HCT116 (cell line): ENCODE measurements around the gene SRD5A3. TPM values are rescaled to one million over a fixed set of nuclear protein-coding genes. Genes with fewer than 3 reads are reported as not detected.
A peak's percentile ranks its signal among the peaks of the same experiment; 100 is the strongest.

Source experiments
- ATAC-seq: fragments of 200-7000 bp; cut with Tn5 transposase; 2 replicates; pipeline ENCODE4 v1.9.1; 2020; ENCODE audit warnings: mild to moderate bottlenecking, moderate library complexity
- BruUV-seq: library from RNA; stranded (reverse); fragments of 400-500 nt; replicated peaks from 2 replicates; lab custom pipeline; 2021; lab: Mats Ljungman, UMichigan
- CTCF ChIA-PET: fragments of 300-600 bp; sonication (Branson Sonifier 250); formaldehyde crosslinking; loops from one replicate; lab custom pipeline; 2021; ENCODE audit warnings: antibody characterized with exemption; lab: Charles Lee
- POLR2A ChIA-PET: fragments of 300-600, 350-600 bp; sonication (Branson Sonifier 250); formaldehyde crosslinking; loops from one replicate; lab custom pipeline; 2021; ENCODE audit warnings: antibody characterized with exemption; lab: Charles Lee
- RAD21 ChIA-PET, 2 experiments: fragments of 300-600 bp; sonication (Branson Sonifier 250); formaldehyde crosslinking; loops; one replicate each; lab custom pipeline; 2023; ENCODE audit warnings: low total read pairs in 2 of 2; ENCODE audit not compliant: uncharacterized antibody in 2 of 2, unreplicated experiment in 2 of 2, low non-redundant PET in 1 of 2; lab: Charles Lee
- DNase-seq: peaks from one replicate; pipeline ENCODE4 v3.0.0-alpha.2; 2010; ENCODE audit warnings: low read depth, low spot score
- H2AFZ ChIP-seq: fragments of 200-600 bp; shearing (Covaris generic), sonication (generic); 2 replicates; pipeline ENCODE4 v1.6.1; 2017; ENCODE audit warnings: low read depth, mixed run types, mixed read lengths, antibody characterized with exemption, low read length; ENCODE audit not compliant: poor library complexity, severe bottlenecking
- H3K27ac ChIP-seq: 2 replicates; pipeline ENCODE4 v1.5.1; 2012; ENCODE audit warnings: low read depth, low read length
- H3K27me3 ChIP-seq: fragments of 200-600 bp; sonication (generic); 2 replicates; pipeline ENCODE4 v1.6.1; 2016; ENCODE audit warnings: mixed run types, low read length, mixed read lengths; ENCODE audit not compliant: insufficient read depth
- H3K36me3 ChIP-seq, 2 experiments: fragments of 200-500 bp in 1 of 2; fragments of 200-600 bp in 1 of 2; sonication (Bioruptor generic) in 1 of 2; sonication (generic) in 1 of 2; 2 replicates each; pipeline versions ENCODE4 v1.5.1 to v1.6.1; 2014 to 2016; ENCODE audit warnings: low read length in 2 of 2, inconsistent platforms in 1 of 2, mixed read lengths in 1 of 2, mixed run types in 1 of 2; ENCODE audit not compliant: insufficient read depth in 2 of 2, control insufficient read depth in 1 of 2
- H3K4me1 ChIP-seq, 2 experiments: fragments of 200-600 bp in 1 of 2; sonication (generic) in 1 of 2; 2 replicates each; pipeline versions ENCODE4 v1.5.1 to v1.6.1; 2012 to 2017; ENCODE audit warnings: low read length in 2 of 2, inconsistent platforms in 1 of 2, mild to moderate bottlenecking in 1 of 2, mixed read lengths in 1 of 2, mixed run types in 1 of 2, moderate library complexity in 1 of 2; ENCODE audit not compliant: insufficient read depth in 2 of 2, control insufficient read depth in 1 of 2
- H3K4me2 ChIP-seq: fragments of 200-600 bp; sonication (generic); 2 replicates; pipeline ENCODE4 v1.6.1; 2017; ENCODE audit warnings: mixed run types, low read length, mixed read lengths
- H3K4me3 ChIP-seq, 2 experiments: fragments of 200-600 bp in 1 of 2; sonication (generic) in 1 of 2; replicated peaks in 1 of 2; 2 replicates each; pipeline ENCODE4 v1.5.1; 2011 to 2016; ENCODE audit warnings: low read length in 2 of 2, control low read depth in 1 of 2, low read depth in 1 of 2, mild to moderate bottlenecking in 1 of 2, mixed read lengths in 1 of 2, mixed run types in 1 of 2
- H3K79me2 ChIP-seq: fragments of 200-600 bp; sonication (generic); 2 replicates; pipeline ENCODE4 v1.6.1; 2017; ENCODE audit warnings: mild to moderate bottlenecking, mixed run types, low read length, moderate library complexity, mixed read lengths; ENCODE audit not compliant: insufficient read depth
- H3K9ac ChIP-seq: fragments of 200-600 bp; sonication (generic); 2 replicates; pipeline ENCODE4 v1.6.1; 2016; ENCODE audit warnings: low read length, mixed read lengths
- H3K9me2 ChIP-seq: fragments of 200-600 bp; sonication (generic), shearing (Covaris generic); 2 replicates; pipeline ENCODE4 v1.6.1; 2017; ENCODE audit warnings: mixed run types, mild to moderate bottlenecking, moderate library complexity; ENCODE audit not compliant: insufficient read depth
- H3K9me3 ChIP-seq, 2 experiments: fragments of 200-500 bp in 1 of 2; fragments of 200-600 bp in 1 of 2; sonication (Bioruptor generic) in 1 of 2; sonication (generic) in 1 of 2; 2 replicates each; pipeline ENCODE4 v1.6.1; 2014 to 2017; ENCODE audit warnings: low read length in 2 of 2, mixed read lengths in 2 of 2, inconsistent platforms in 1 of 2, low read depth in 1 of 2, mild to moderate bottlenecking in 1 of 2, mixed run types in 1 of 2, moderate library complexity in 1 of 2; ENCODE audit not compliant: control insufficient read depth in 1 of 2, insufficient read depth in 1 of 2
- H4K20me1 ChIP-seq: fragments of 200-600 bp; sonication (generic), shearing (Covaris generic); 2 replicates; pipeline ENCODE4 v1.6.1; 2017; ENCODE audit warnings: mixed run types, mild to moderate bottlenecking, moderate library complexity; ENCODE audit not compliant: insufficient read depth
- ATF3 ChIP-seq: IDR thresholded peaks from 2 replicates; pipeline ENCODE4 v1.6.1; 2012
- CBX3 ChIP-seq: IDR thresholded peaks from 2 replicates; pipeline ENCODE4 v1.6.1; 2012; ENCODE audit warnings: low read depth
- CEBPB ChIP-seq: IDR thresholded peaks from 2 replicates; pipeline ENCODE4 v1.6.1; 2012; ENCODE audit warnings: low read depth
- CTCF ChIP-seq, 3 experiments: fragments of 200-600 bp in 1 of 3; sonication (generic) in 1 of 3; IDR thresholded peaks in 2 of 3; conservative IDR thresholded peaks in 1 of 3; 2 replicates each; pipeline ENCODE4 v1.5.1; 2012 to 2017; ENCODE audit warnings: low read depth in 2 of 3, low read length in 2 of 3, antibody characterized with exemption in 1 of 3, borderline replicate concordance in 1 of 3, control low read depth in 1 of 3, mild to moderate bottlenecking in 1 of 3, mixed read lengths in 1 of 3, mixed run types in 1 of 3, moderate library complexity in 1 of 3; ENCODE audit not compliant: insufficient read depth in 1 of 3
- EGR1 ChIP-seq: IDR thresholded peaks from 2 replicates; pipeline ENCODE4 v1.6.1; 2012; ENCODE audit warnings: low read depth
- EZH2 ChIP-seq: fragments of 200-600 bp; sonication (generic); IDR thresholded peaks from 2 replicates; pipeline ENCODE4 v1.6.1; 2017; ENCODE audit warnings: antibody characterized with exemption, mixed run types
- EZH2phosphoT487 ChIP-seq: fragments of 200-600 bp; IDR thresholded peaks from 2 replicates; pipeline ENCODE4 v1.6.1; 2018; ENCODE audit warnings: antibody characterized with exemption, borderline replicate concordance
- FOSL1 ChIP-seq: IDR thresholded peaks from 2 replicates; pipeline ENCODE4 v1.6.1; 2012; ENCODE audit warnings: low read depth
- JUND ChIP-seq: IDR thresholded peaks from 2 replicates; pipeline ENCODE4 v1.6.1; 2012
- RAD21 ChIP-seq: IDR thresholded peaks from 2 replicates; pipeline ENCODE4 v1.6.1; 2012; ENCODE audit warnings: low read depth, mild to moderate bottlenecking
- SP1 ChIP-seq: IDR thresholded peaks from 2 replicates; pipeline ENCODE4 v1.6.1; 2012; ENCODE audit warnings: low read depth
- SRF ChIP-seq: IDR thresholded peaks from 2 replicates; pipeline ENCODE4 v1.6.1; 2012; ENCODE audit warnings: low read depth
- TCF7L2 ChIP-seq: IDR thresholded peaks from 2 replicates; pipeline ENCODE4 v1.7.0; 2011; ENCODE audit warnings: borderline replicate concordance, inconsistent platforms; ENCODE audit not compliant: insufficient read depth, insufficient read length; ENCODE audit errors: extremely low read depth
- YY1 ChIP-seq: IDR thresholded peaks from 2 replicates; pipeline ENCODE4 v1.6.1; 2011; ENCODE audit warnings: low read length, low read depth, moderate library complexity, mild to moderate bottlenecking; ENCODE audit not compliant: insufficient replicate concordance; ENCODE audit errors: extremely low read depth
- ZFX ChIP-seq: fragments of 450-650 bp; IDR thresholded peaks from 2 replicates; pipeline ENCODE4 v1.6.1; 2017
- ZNF274 ChIP-seq: fragments of 200-500 bp; sonication (Bioruptor generic); IDR thresholded peaks from 2 replicates; pipeline ENCODE4 v1.6.1; 2014; ENCODE audit warnings: mild to moderate bottlenecking, low read depth, low read length, inconsistent platforms
- intact Hi-C: fragments of 100-400 bp; cut with micrococcal nuclease; formaldehyde crosslinking; loops from 2 replicates; pipeline ENCODE4 v1.10.0; 2022
- total RNA-seq: library from RNA; stranded (reverse); gene quantifications from one replicate; pipeline ENCODE4 v1.2.1, GENCODE V29; 2021; ENCODE audit not compliant: unreplicated experiment

Gene SRD5A3
- total RNA-seq, 1 experiment from 2014 or later: 19.9 TPM

GRCh38 chr4:55393461-55394320, 47.6 kb downstream of the SRD5A3 start:
- Histone ChIP-seq H3K4me1 (peaks cover 18 to 29% of the 10 kb centered on the region in 2 experiments), H3K27me3 (no peaks in the 10 kb centered on the region), H3K27ac (no peak overlapping the region), H3K9ac (no peak overlapping the region), H3K79me2 (peaks cover 29% of the 10 kb centered on the region), H3K4me3 (no peak overlapping the region), H3K36me3 (peaks cover 2 to 12% of the 10 kb centered on the region in 2 experiments; a peak in 1 of 4 replicates), H4K20me1 (peaks cover 6% of the 10 kb centered on the region; the same call in 1 of the 2 replicates), H3K9me2 (no peaks in the 10 kb centered on the region), H2AFZ (no peak overlapping the region), H3K4me2 (no peak overlapping the region), H3K9me3 (no peaks in the 10 kb centered on the region)
- ATAC-seq: no peak
- RAD21 ChIA-PET: no interaction called here
- TF ChIP-seq RAD21: no peak
- CTCF ChIA-PET: interaction anchor here (0.5 kb wide), 1 partner anchor 625 kb away, joined by 3 read pairs; no protein-coding TSS in a partner anchor
- intact Hi-C loops: loop anchor here (2.0 kb wide), 1 partner anchor 31 kb away; no protein-coding TSS in a partner anchor
- POLR2A ChIA-PET: interaction anchor here (0.6 to 1.1 kb wide), 2 partner anchors 16 to 39 kb away, joined by 4 to 5 read pairs; no protein-coding TSS in a partner anchor
- BruUV-seq: no TSS peak
- no peak for DNase-seq

GRCh38 chr4:55395218-55395528, 49.1 kb downstream of the SRD5A3 start:
- no peaks in the 10 kb centered on the region for H3K9me3 ChIP-seq
- H3K9ac ChIP-seq: peak overlapping the region; percentile 92
- no peaks in the 10 kb centered on the region for H3K9me2 ChIP-seq
- peaks cover 9 to 12% of the 10 kb centered on the region in 2 experiments; a peak in 3 of 4 replicates for H3K36me3 ChIP-seq
- no peak overlapping the region for H2AFZ ChIP-seq
- ChIA-PET CTCF (interaction anchor here (0.6 to 0.9 kb wide), 2 partner anchors 35 to 554 kb away, joined by 3 read pairs; partner anchors contain the start of gene CEP135), RAD21 (interaction anchor here (0.7 to 1.1 kb wide), 2 partner anchors 9 to 48 kb away, joined by 3 read pairs; no protein-coding TSS in a partner anchor)
- DNase-seq: no peak
- H3K4me2 ChIP-seq: peak overlapping the region; percentile 77
- H3K27me3 ChIP-seq: no peaks in the 10 kb centered on the region
- intact Hi-C loops: loop anchor here (1.0 to 2.0 kb wide), 2 partner anchors 32 to 49 kb away; partner anchors contain the start of gene SRD5A3
- H3K79me2 ChIP-seq: peaks cover 42% of the 10 kb centered on the region
- TF ChIP-seq ZNF274: no peak
- TF ChIP-seq CBX3: 0 out of 2 replicates have a peak, but pooled peaks have one; percentile 21
- TF ChIP-seq EGR1: no peak
- no peak for TF ChIP-seq SP1
- TF ChIP-seq TCF7L2: no peak
- peak; percentile 12; the same call in 1 of the 2 replicates for TF ChIP-seq RAD21
- TF ChIP-seq JUND: no peak
- TF ChIP-seq EZH2phosphoT487: no peak
- TF ChIP-seq CTCF (IDR thresholded peaks at IDR 0.05 in 2 of 3, conservative IDR thresholded peaks at IDR 0.05 in 1 of 3; ENCODE audit: borderline replicate concordance in 1 of 3, insufficient read depth in 1 of 3, low read depth in 2 of 3, low read length in 2 of 3): peak in 2 of 3 experiments; percentile 14 to 23; a peak in 1 of 6 replicates
- TF ChIP-seq FOSL1: no peak
- TF ChIP-seq EZH2: no peak
- no peak for TF ChIP-seq YY1
- no peak for TF ChIP-seq SRF
- no peak for TF ChIP-seq CEBPB
- no peak for TF ChIP-seq ATF3
- no peak for TF ChIP-seq ZFX
- TF ChIP-seq, all 23 proteins: peak for 3
- Histone ChIP-seq H3K4me3 (peak overlapping the region; percentile 80 to 92), H4K20me1 (peaks cover 13% of the 10 kb centered on the region; the same call in 1 of the 2 replicates), H3K4me1 (peaks cover 18 to 29% of the 10 kb centered on the region in 2 experiments), H3K27ac (peak overlapping the region; percentile 90)
- BruUV-seq: TSS peak; percentile 93
- POLR2A ChIA-PET: interaction anchor here (1.2 to 2.2 kb wide), 3 partner anchors 9 to 50 kb away, joined by 3 to 12 read pairs (median 6); partner anchors contain the start of gene SRD5A3
- ATAC-seq: peak; percentile 1; the same call in 1 of the 2 replicates
